GM21447 (cell line): ENCODE results near the gene ADCY6.

Experiments used
- ATAC-seq: cut with Tn5 transposase; IDR thresholded peaks from one replicate; pipeline ENCODE4 v1.9.1; 2021; ENCODE audit not compliant: unreplicated experiment

ADCY6 gene

GRCh38 chr12:48786591-48787544 is 2.0 kb downstream of the ADCY6 start:
- ATAC-seq = no peak

- ATAC-seq = no peak
These were observed 5.5 kb downstream of the ADCY6 start for GRCh38 chr12:48783432-48783831.

- ATAC-seq = no peak
These were observed 6.2 kb downstream of the ADCY6 start for GRCh38 chr12:48782457-48783395.

GRCh38 chr12:48781750-48782456 is 7.0 kb downstream of the ADCY6 start:
- ATAC-seq = no peak

- no peak for ATAC-seq
These were observed 8.4 kb downstream of the ADCY6 start for GRCh38 chr12:48780381-48781025.

- no peak for ATAC-seq
These were observed 9.0 kb downstream of the ADCY6 start for GRCh38 chr12:48779869-48780268.

GRCh38 chr12:48777501-48778400 is 11.1 kb downstream of the ADCY6 start:
- ATAC-seq = no peak

GRCh38 chr12:48776956-48777355 is 11.9 kb downstream of the ADCY6 start:
- no peak for ATAC-seq

- ATAC-seq = no peak
These were observed 12.8 kb downstream of the ADCY6 start for GRCh38 chr12:48775991-48776649.

GRCh38 chr12:48775299-48775698 is 13.6 kb downstream of the ADCY6 start:
- no peak for ATAC-seq

- no peak for ATAC-seq
These were observed 14.4 kb downstream of the ADCY6 start for GRCh38 chr12:48774516-48774915.

GRCh38 chr12:48773686-48774085 is 15.2 kb downstream of the ADCY6 start:
- no peak for ATAC-seq

GRCh38 chr12:48771588-48772112 is 17.2 kb downstream of the ADCY6 start:
- no peak for ATAC-seq

GRCh38 chr12:48770756-48771155 is 18.1 kb downstream of the ADCY6 start:
- no peak for ATAC-seq

- ATAC-seq = no peak
These were observed 20.2 kb downstream of the ADCY6 start for GRCh38 chr12:48768736-48769135.

- ATAC-seq = no peak
These were observed 20.7 kb downstream of the ADCY6 start for GRCh38 chr12:48768147-48768546.

GRCh38 chr12:48767521-48767920 is 21.4 kb downstream of the ADCY6 start:
- ATAC-seq = no peak

- ATAC-seq = no peak
These were observed 21.8 kb downstream of the ADCY6 start for GRCh38 chr12:48767047-48767446.

GRCh38 chr12:48765753-48766162 is 23.1 kb downstream of the ADCY6 start:
- ATAC-seq = peak; percentile 57
